Right cardiac atrium (tissue), 5 donors: ENCODE results near the gene DPP4. TPM values are rescaled to one million over a fixed set of nuclear protein-coding genes. Genes with fewer than 3 reads are reported as not detected.

Experiments used
- ATAC-seq, 2 donors: fragments of 200-7000 bp; cut with Tn5 transposase; one replicate each; pipeline versions ENCODE4 v1.8.0 to v1.9.1; 2020; ENCODE audit warnings: moderate library complexity in 2 of 2, mild to moderate bottlenecking in 1 of 2
- DNase-seq, 3 donors: peaks; one replicate each; pipeline ENCODE4 v3.0.0-alpha.2; 2020
- H3K27ac ChIP-seq: one replicate; pipeline ENCODE4 v1.5.1; 2013; ENCODE audit warnings: mild to moderate bottlenecking, low read length, control low read depth, moderate library complexity
- H3K27me3 ChIP-seq: one replicate; pipeline ENCODE4 v1.6.1; 2013; ENCODE audit not compliant: control insufficient read depth, insufficient read depth
- H3K4me1 ChIP-seq: one replicate; pipeline ENCODE4 v1.6.1; 2013; ENCODE audit warnings: low read length; ENCODE audit not compliant: control insufficient read depth, insufficient read depth
- H3K4me3 ChIP-seq: one replicate; pipeline ENCODE4 v1.5.1; 2013; ENCODE audit warnings: low read length, control low read depth
- H3K9me3 ChIP-seq: one replicate; pipeline ENCODE4 v1.6.1; 2013; ENCODE audit warnings: low read length; ENCODE audit not compliant: control insufficient read depth
- WGBS: extraction: QIAGEN DNeasy Blood & Tissue Kit; methylation state at CpG from one replicate; pipeline ENCODE4 v1.1.7; 2013; 5-methylcytosine and 5-hydroxymethylcytosine counted together
- intact Hi-C, 4 donors: fragments of 100-400 bp; cut with DNase I; formaldehyde crosslinking; loops; one replicate each; pipeline versions ENCODE4 v1.11.0 to v1.14.0; 2022 to 2023
- polyA plus RNA-seq: library from polyadenylated mRNA; stranded (reverse); fragments of 200-250 nt; gene quantifications from one replicate; pipeline ENCODE4 v1.2.3, GENCODE V29; 2013
- total RNA-seq, 4 donors: library from RNA; stranded (reverse); fragmentation: NEBNext Ultra II Directional; extraction: Animal tissue kit (Norgen Biotek cat#: 25700); gene quantifications; one replicate each; pipeline ENCODE4 v1.2.1, GENCODE V29; 2021
- donor health status: healthy with polysubstance abuse.
- donor health status: DM: no; HTN: yes; CAD: no.
- donor health status: DM: no; HTN: no; CAD: no.
- donor health status: DM: no; HTN: yes; CAD: no; lungs with severe emphysema.
- donor health status: DM: yes; HTN: yes; CAD: no.

The DPP4 gene
- total and polyA plus RNA-seq, 5 donors, result 0.52 to 0.77 (median 0.56) TPM

DNA sequence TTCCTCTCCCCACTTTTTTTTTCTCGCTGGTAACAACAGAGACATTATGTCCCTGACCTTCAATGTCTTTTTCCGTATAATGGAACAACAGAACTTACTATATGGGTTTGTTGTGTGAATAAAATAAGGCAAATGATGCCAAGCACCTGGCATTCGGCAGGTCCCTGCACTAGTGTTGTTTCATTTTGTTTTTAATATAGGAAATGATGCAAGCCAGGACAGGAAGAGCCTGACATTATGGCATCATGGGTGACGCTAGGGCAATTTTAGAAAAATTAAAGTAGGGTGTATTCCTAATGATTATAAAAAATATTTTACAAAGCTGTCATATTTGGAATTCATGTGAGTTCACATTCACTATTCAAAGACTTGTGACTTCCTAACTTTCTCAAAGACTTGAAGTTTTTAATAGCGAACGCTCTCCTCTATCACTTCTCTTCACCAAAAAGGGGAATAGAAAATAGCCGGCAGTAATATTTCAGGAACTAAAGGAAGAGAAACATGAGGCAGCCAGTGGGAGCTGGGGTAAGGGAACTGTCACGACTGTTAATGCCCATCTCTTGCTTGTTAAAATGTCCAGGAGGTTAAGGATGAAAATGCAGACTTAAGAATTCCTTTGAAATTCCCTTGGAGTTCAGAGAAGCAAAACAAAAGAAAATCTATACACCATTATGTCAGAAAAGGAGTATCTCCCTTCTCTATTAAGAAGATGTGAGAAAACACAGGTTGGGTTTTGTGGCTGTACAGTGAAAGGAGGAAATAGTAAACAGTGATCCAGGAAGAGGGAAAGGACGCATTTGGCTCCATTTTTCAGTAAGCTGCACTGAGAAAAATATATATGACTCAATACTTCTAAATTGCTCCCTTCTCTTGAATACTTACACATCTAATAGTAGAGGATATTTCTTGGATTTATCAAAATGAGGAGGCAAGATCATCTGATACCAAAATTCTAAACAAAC lies 60.2 kb downstream of the DPP4 start:
- no peak for DNase-seq
- no peaks in the 10 kb centered on the region for H3K4me1 ChIP-seq
- H3K9me3 ChIP-seq, result no peaks in the 10 kb centered on the region
- 73% methylated on average over 9 of the region's 9 CpGs for WGBS
- intact Hi-C loops, result no loop called here
- H3K27me3 ChIP-seq, result no peaks in the 10 kb centered on the region
- no peak overlapping the region for H3K27ac ChIP-seq
- H3K4me3 ChIP-seq, result peak overlapping the region; percentile 32
- ATAC-seq, result no peak

DNA sequence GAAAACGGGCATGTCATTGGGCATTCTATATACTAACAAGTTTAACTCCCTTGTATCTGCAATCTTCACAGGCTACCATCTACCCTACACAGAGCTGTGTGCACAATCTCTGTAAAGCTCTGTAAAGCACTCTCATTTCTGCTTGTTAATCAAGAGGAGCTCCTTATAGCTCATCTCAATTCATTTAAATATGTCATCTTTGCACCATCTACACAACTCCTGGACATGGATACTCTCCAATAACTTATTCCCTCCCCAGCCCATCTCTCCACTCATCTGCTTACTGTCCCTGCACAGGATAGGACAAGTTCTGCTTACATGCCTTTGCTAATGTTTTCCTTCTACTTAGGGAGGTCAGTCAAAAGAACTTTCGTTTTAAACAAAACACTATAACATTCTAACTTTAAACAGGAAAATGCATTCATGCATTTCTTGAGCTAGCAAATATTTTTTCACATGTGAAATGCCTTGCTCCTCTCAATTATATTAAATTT lies 61.4 kb downstream of the DPP4 start:
- WGBS, result 61% methylated on average over 2 of the region's 2 CpGs
- ATAC-seq (no peak), DNase-seq (no peak)
- intact Hi-C loops, result no loop called here
- no peaks in the 10 kb centered on the region for H3K27me3 ChIP-seq
- H3K9me3 ChIP-seq, result no peaks in the 10 kb centered on the region
- no peak overlapping the region for H3K4me3 ChIP-seq
- H3K4me1 ChIP-seq, result no peaks in the 10 kb centered on the region
- H3K27ac ChIP-seq, result no peak overlapping the region

DNA sequence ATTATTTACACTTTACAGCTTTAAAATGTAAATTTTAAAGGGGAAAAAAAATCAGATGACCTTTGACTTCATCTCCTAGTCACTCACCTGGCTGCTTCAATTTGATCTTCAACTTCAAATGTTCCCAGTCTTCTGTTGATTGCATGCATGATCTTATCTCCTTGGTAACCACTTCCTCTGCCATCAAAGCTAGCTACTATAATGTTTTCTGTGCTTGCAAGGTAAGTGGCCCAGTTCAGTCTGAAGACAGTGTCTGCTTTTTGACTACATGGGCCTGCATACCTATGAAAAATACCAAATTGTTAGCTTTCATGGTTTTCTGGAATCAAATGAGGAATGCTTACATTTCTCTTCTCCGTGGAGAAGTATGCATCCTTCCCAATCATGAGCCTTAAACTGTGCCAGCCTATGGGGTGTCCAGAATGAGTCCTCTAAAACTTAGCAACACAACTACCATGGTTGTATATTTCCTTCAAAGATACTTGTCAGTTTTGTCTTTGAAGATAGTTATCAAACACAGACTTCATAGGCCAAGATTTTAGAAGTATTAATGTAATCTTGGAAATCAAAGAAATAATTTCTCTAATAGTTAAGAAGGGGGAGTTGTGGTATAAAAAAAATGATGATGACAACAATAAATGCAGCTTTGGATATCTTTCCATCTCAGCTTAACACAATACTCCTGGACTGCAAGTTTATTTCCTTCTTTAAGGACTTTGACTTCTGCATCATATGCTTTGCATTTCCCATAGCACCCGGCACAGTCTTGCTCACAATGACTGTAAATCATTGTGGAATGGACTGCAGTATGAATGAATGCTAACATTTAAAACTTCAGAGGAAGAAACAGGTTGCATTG lies 62.1 kb downstream of the DPP4 start:
- intact Hi-C loops, result no loop called here
- H3K27ac ChIP-seq, result no peak overlapping the region
- WGBS, result 79% methylated on average over 2 of the region's 2 CpGs
- H3K4me3 ChIP-seq, result no peak overlapping the region
- no peaks in the 10 kb centered on the region for H3K27me3 ChIP-seq
- DNase-seq, result no peak
- H3K4me1 ChIP-seq, result no peaks in the 10 kb centered on the region
- H3K9me3 ChIP-seq, result no peaks in the 10 kb centered on the region
- no peak for ATAC-seq

DNA sequence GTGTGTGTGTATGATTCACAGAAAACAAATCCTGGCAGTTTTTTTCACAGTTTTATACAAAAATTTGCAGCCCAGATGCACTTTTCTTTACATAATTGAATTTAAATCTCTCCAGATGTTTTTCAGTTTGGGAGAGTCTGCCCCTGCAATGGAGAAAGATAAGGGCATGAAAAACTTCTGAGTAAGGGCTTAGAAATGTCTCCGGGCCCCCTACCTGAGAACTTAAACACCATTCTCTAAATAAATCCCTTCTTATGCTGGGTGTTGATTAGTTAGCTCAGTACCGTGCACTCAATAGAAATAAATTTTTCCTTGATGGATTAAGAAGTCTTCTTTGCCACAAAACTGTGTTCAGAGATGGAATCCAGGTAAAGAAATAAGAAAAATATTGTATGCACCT lies 64.5 kb downstream of the DPP4 start:
- Histone ChIP-seq H3K4me1 (no peaks in the 10 kb centered on the region), H3K4me3 (no peak overlapping the region), H3K27me3 (no peaks in the 10 kb centered on the region), H3K9me3 (no peaks in the 10 kb centered on the region), H3K27ac (no peak overlapping the region)
- no peak for DNase-seq
- intact Hi-C loops, result loop anchor here (2.0 to 5.0 kb wide), 2 partner anchors 113 to 117 kb away; no protein-coding TSS in a partner anchor
- WGBS, result under 1% methylated on average over 2 of the region's 2 CpGs
- ATAC-seq, result no peak

DNA sequence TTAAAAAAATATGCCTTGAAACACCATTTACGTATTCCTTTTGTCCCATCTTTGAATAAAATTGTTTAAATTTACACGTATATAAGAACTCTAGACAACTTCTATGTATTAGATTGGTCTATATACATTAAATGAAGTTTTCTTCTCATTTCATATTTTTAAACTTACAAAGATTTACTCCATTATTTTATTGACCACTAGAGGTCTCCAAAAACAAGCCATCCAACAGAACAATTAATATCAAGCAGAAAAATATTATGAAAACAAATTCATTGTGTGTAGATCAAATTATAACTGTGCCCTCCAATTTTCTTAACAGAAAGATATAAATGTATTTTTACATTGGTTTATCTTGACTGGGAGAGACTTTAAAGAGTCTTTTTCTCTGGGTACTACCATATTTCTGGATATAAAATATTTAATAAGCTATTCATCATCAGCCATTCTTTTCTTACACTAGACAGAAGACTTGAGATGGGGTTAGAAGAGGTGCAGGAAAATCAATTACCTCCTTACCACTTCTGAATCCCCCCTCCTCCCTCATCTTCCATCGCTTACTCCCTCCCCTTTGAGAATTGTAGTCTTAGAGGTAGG lies 66.5 kb downstream of the DPP4 start:
- Histone ChIP-seq H3K27ac (no peak overlapping the region), H3K27me3 (no peaks in the 10 kb centered on the region), H3K4me3 (no peak overlapping the region), H3K9me3 (no peaks in the 10 kb centered on the region), H3K4me1 (no peaks in the 10 kb centered on the region)
- ATAC-seq, result no peak
- WGBS, result 68% methylated on average over 3 of the region's 3 CpGs
- no peak for DNase-seq
- intact Hi-C loops, result loop anchor here (2.0 to 5.0 kb wide), 2 partner anchors 115 to 119 kb away; no protein-coding TSS in a partner anchor

DNA sequence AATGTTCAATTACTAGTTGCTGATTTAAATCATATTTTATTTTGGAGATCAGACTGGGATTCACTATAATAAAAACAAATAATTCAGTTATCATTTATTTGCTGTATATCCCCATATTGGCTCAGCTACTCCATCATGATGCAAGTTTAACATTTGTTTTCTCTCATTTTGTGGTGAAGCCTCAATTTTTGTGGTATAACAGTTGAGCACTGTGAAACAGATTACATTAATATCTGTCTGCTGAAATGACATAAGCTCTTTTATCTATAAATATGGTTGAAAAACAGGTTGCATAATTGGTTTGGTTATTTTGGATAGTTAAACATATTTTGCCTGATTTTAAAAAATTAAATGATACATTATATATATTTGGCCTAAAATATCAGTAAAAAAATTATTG lies 67.7 kb downstream of the DPP4 start:
- Histone ChIP-seq H3K9me3 (no peaks in the 10 kb centered on the region), H3K4me1 (no peaks in the 10 kb centered on the region), H3K4me3 (no peak overlapping the region), H3K27me3 (no peaks in the 10 kb centered on the region), H3K27ac (no peak overlapping the region)
- DNase-seq (no peak), ATAC-seq (no peak)
- intact Hi-C loops, result loop anchor here in 3 of 4 donors (5.0 kb wide), 1 partner anchor 116 kb away; no protein-coding TSS in a partner anchor

DNA sequence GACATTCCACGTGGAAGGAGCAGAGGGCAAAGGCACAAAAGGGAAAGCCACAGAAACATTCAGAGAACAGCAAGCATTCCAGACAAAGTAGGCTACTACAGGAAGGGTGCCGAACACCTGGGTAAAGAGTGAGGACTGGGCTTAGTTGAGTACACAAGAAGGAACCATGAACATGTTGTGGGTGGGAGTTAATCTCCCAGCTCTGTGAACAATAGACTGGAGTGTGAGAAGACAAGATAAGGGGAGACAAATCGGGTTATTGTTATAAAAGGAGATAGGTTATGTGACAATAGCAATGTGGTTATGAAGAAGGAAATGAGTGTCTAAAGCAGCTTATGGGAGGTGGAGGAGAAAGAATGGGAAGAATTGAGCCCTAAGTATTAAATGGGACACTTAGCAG lies 70.0 kb downstream of the DPP4 start:
- H3K27ac ChIP-seq, result no peak overlapping the region
- no peak for ATAC-seq
- no peak for DNase-seq
- no peaks in the 10 kb centered on the region for H3K4me1 ChIP-seq
- 64% methylated on average over 3 of the region's 3 CpGs for WGBS
- no peak overlapping the region for H3K4me3 ChIP-seq
- H3K27me3 ChIP-seq, result no peaks in the 10 kb centered on the region
- intact Hi-C loops, result no loop called here
- no peaks in the 10 kb centered on the region for H3K9me3 ChIP-seq

DNA sequence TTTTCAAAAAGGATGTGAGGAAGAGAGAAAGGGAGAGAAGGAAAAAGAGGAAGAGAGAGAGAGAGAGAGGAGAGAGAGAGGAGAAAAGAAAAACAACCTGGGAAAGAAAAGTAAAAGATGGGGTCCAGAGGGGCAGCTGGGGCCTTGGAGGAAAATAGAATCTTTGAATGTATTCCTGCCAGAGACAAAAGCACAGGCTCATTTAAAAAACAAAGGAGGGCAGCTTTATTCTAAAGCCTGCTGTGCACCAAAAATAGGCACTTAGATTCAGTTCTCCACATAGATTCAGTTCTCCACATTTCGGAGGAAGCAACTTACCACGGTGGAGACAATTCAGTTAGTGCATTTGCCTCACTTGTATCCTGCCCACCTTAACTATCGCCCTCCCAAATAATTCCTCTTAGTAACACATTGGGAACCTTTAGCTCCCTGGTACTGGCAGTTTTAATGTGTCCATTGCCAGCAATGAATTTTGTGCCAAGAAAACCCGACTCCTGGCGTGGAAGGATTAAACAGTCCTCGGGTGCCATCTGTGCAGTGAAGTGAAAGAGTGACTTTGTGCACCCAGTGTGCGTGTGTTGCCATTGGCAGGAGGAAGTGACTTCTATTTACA lies 71.3 kb downstream of the DPP4 start:
- WGBS, result 79% methylated on average over 7 of the region's 7 CpGs
- H3K27ac ChIP-seq, result no peak overlapping the region
- DNase-seq, result no peak
- H3K4me1 ChIP-seq, result no peaks in the 10 kb centered on the region
- intact Hi-C loops, result no loop called here
- no peak for ATAC-seq
- H3K4me3 ChIP-seq, result no peak overlapping the region
- no peaks in the 10 kb centered on the region for H3K9me3 ChIP-seq
- H3K27me3 ChIP-seq, result no peaks in the 10 kb centered on the region

DNA sequence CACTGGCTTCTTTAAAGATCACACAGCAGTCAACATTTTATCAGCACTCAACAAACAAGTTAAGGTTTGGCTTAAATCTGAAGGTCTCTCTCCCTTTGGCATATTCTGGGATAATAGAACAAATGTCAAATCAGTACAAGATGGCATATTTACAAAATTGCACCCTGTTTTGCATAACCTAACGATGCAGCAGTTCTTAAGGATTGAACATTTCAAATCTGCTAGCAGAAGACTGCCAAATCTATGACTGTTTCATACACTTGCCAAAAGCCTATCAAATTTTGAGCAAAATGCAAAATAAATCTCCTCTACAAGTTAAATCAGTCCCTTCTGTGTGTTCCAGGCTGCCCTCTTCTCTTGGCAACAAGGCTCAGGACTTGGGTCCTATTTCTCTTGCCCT lies 73.6 kb downstream of the DPP4 start:
- H3K9me3 ChIP-seq, result no peaks in the 10 kb centered on the region
- WGBS, result 63% methylated on average over 1 of the region's 1 CpG
- ATAC-seq (no peak), DNase-seq (no peak)
- H3K4me3 ChIP-seq, result no peak overlapping the region
- no peaks in the 10 kb centered on the region for H3K27me3 ChIP-seq
- H3K4me1 ChIP-seq, result no peaks in the 10 kb centered on the region
- intact Hi-C loops, result no loop called here
- H3K27ac ChIP-seq, result no peak overlapping the region

DNA sequence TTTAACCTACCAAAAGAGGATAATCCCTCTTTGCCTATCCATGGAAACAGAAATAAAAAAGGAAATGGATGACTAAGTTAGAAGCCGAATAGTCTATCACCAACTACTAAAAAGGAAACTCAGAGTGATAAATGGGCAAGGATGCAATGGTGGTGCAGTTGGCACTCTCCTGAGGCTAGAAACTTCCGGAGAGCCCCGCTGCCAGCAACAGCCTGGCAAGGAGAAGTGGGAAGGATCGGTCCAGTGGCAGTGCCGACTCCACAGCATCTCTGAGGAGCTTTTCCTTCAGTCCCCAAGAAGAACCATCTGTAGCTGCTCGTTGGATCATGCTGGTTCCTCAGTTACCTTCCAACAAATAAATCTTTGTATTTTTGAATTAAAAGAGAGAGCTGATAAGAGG lies 74.7 kb downstream of the DPP4 start:
- 60% methylated on average over 6 of the region's 6 CpGs for WGBS
- DNase-seq (no peak), ATAC-seq (no peak)
- Histone ChIP-seq H3K27ac (no peak overlapping the region), H3K9me3 (no peaks in the 10 kb centered on the region), H3K4me3 (no peak overlapping the region), H3K4me1 (no peaks in the 10 kb centered on the region), H3K27me3 (no peaks in the 10 kb centered on the region)
- intact Hi-C loops, result no loop called here
